Endothelial cell of umbilical vein (primary cell): ENCODE results near the gene NFATC1.

Experiments
- CTCF ChIP-seq, 2 donors: IDR thresholded peaks; 1 replicate in 1 of 2; 2 replicates in 1 of 2; pipeline ENCODE4 v1.5.1; 2011; ENCODE audit warnings: low read length in 2 of 2, mild to moderate bottlenecking in 2 of 2, moderate library complexity in 2 of 2, control low read depth in 1 of 2, inconsistent platforms in 1 of 2, low read depth in 1 of 2; ENCODE audit not compliant: insufficient read depth in 1 of 2; ENCODE audit errors: extremely low read depth in 1 of 2
- EZH2 ChIP-seq: IDR thresholded peaks from 2 replicates; pipeline ENCODE4 v1.6.1; 2012; ENCODE audit warnings: borderline replicate concordance, low read depth, mild to moderate bottlenecking, moderate library complexity, low read length, inconsistent platforms; ENCODE audit not compliant: severe bottlenecking
- GATA2 ChIP-seq: IDR thresholded peaks from 2 replicates; pipeline ENCODE4 v1.7.0; 2011; ENCODE audit warnings: low read depth, mild to moderate bottlenecking, moderate library complexity, mixed read lengths, low read length; ENCODE audit not compliant: insufficient read length, insufficient read depth
- MAX ChIP-seq: IDR thresholded peaks from 2 replicates; pipeline ENCODE4 v1.6.1; 2011; ENCODE audit not compliant: insufficient read depth, insufficient read length
- MYC ChIP-seq: IDR thresholded peaks from one replicate; pipeline ENCODE4 v1.6.1; 2011; ENCODE audit warnings: mild to moderate bottlenecking, low read depth, low read length
- POLR2A ChIP-seq: IDR thresholded peaks from 2 replicates; pipeline ENCODE4 v1.6.1; 2012; ENCODE audit warnings: low read depth, mild to moderate bottlenecking, control low read depth, low read length
- POLR2AphosphoS5 ChIP-seq: IDR thresholded peaks from 2 replicates; pipeline ENCODE4 v1.6.1; 2012; ENCODE audit warnings: low read depth, mild to moderate bottlenecking, control low read depth, low read length, moderate library complexity; ENCODE audit not compliant: insufficient read depth

- no peak for TF ChIP-seq POLR2AphosphoS5
- no peak for TF ChIP-seq CTCF (IDR thresholded peaks at IDR 0.05; ENCODE audit: extremely low read depth in 1 of 2, insufficient read depth in 1 of 2, low read depth in 1 of 2, low read length in 2 of 2)
- TF ChIP-seq POLR2A, result no peak
- no peak for TF ChIP-seq EZH2
- TF ChIP-seq MAX, result no peak
- no peak for TF ChIP-seq MYC
- no peak for TF ChIP-seq GATA2
Observed at GRCh38 chr18:79427368-79428225, 31.9 kb downstream of the NFATC1 start.
